Epithelial cell of prostate (primary cell): ENCODE data around the gene XIRP2.

Experiments
- DNase-seq: peaks from one replicate; pipeline ENCODE4 v3.0.0-alpha.2; 2011; ENCODE audit warnings: low read depth, low spot score
- H3K27ac ChIP-seq: fragments of 450-650 bp; 2 replicates; pipeline ENCODE4 v1.5.1; 2017; ENCODE audit warnings: mild to moderate bottlenecking

XIRP2 gene

DNA sequence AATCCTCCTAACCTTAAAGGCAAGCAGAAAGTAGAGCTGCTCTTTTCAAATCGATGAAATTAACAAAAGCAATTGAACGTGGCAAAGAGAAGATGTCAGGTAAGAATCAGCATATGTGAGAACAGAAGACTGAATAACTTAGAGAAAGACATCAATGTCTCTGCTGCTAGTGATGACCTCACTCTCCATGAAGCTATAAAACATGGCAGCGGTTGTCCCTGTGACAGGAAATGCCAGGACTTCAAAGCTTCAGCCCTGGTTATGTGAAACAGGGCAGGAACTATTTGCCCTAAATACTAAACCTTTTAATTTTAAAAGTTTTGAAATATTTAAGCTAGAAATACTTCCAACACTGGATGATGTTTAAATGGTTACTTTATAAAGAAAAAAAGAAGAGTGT is 383.7 kb downstream of the XIRP2 start:
- no peak for DNase-seq
- H3K27ac ChIP-seq = no peak overlapping the region

DNA sequence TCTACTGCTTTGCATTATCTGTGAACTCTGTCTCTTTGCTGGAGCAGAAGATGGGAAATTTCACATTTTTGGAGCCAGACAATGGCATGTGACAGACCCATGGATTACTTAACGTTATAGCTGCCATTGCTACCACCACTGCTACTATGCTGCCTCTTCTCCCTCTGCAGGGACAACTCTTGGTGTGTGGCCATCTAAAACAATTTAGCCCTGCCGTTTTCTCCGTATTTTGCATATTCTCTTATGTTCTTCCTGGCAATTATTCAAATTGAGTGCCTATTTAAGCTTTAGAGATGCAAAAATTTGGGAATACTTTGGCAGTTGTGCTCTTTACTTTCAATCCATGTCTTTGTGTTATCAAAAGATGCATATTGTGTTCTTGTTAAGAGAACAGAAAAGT is 386.8 kb downstream of the XIRP2 start:
- no peak for DNase-seq
- no peak overlapping the region for H3K27ac ChIP-seq

DNA sequence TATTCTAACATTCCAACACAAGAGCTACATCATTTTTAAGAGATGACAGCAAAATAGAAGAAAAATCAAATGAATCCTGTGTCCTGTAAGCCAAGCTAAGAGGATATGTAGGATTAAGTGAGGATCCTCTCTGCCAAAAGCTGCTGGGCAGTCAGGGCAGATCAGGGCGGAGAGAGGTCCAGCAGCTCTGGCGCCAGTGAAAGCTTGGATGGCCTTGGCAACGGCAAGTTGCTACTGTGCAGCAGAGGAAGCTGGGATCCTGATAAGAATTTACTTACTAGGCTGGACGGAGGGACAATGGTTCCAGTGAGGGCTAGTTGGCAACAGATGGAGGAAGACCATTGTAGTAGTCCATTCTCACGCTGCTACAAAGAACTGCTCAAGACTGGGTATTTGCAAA is 391.5 kb downstream of the XIRP2 start:
- H3K27ac ChIP-seq = no peak overlapping the region
- no peak for DNase-seq

DNA sequence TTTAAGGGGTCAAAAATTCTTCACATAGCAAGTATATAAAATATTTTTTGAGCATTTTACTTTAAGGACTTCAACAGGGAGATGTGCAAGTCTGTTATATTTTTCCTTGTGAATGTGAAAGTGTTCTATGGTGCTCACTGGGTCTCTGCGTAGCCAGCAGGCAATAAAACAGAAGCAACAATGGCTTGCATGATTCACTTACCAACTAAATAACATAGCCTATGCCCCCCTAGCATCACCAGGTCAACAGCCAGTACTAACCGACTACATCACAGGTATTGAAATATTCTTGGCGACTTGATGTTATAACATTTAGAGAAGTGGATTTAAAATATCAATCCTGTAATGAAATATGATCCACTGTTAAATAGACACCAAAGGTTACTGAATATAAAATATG is 398.9 kb downstream of the XIRP2 start:
- H3K27ac ChIP-seq = no peak overlapping the region
- DNase-seq = no peak

DNA sequence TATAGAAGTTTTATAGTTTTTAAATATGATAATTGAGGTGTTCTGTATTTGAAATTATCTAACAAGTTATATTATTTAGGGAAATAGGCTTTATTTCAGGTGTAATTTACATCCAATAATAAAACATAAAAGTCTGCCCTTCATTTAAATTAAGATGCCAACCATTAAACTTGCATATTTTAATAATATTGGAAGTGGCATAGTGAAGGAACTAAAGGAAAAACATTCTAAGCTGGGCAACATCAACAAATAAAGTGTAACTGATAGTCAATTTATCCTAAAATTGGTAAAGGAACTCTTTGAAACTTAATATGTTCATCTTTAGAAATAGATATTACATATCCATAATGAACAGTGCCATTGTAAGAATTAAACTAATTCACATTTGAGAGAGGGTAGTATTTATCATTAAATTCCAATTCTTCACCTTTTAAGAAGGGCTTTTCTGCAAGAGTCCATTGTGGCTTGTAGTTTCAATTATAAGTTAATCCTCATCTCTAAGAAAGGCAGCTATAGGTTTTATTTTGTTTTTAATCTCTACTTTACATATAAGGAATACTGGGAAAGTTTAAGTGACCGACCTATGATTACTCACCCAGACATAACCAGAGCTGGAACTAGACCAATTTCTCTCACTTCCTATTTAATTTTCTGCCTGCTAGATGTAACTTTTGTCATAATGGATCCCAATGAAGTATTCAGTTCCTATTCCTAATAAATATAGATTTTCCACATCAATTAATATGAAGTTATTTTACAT is 401.6 kb downstream of the XIRP2 start:
- DNase-seq = no peak
- H3K27ac ChIP-seq = no peak overlapping the region

DNA sequence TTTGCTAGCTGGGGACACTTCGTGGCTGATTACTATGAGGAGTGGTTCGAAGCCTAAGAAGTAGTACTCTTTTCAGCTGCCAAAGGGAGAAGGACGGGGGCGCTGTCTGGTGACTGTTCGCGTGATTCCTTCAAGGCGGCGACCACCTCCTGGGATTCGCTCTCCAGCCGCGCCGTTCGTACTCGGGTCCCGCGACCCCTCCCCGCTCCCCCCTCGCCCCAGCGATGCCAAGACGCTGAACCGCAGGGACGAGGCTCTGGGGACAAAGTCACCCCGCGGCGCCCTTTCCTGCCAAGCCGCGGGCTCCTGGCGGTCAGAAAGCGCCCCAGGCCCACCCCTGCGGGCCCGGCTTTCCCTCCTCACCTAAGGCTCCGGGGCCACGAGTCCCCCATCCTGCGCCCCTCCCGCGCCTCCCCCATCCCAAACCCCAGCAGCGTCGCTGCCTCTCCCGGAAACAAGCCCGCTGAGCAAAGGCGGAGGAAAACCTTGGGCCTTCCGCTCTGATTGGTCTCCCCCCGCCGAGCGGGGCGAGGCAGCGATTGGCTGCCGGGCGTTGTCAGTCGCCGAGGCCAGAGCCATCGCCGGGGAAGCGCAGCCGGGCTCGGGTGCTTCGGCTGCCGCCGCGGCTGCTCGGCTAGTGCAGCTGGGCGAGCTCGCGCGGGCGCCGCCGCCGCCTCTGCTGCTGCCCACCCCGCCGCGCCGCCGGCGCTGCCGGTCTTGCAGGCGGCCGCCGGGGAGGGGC is 404.3 kb downstream of the XIRP2 start, which contains the start of gene B3GALT1:
TSS of gene B3GALT1 (plus strand) at position 572 of the 742 bp plus-strand sequence.
- no peak within 1 kb of the TSS for H3K27ac ChIP-seq

DNA sequence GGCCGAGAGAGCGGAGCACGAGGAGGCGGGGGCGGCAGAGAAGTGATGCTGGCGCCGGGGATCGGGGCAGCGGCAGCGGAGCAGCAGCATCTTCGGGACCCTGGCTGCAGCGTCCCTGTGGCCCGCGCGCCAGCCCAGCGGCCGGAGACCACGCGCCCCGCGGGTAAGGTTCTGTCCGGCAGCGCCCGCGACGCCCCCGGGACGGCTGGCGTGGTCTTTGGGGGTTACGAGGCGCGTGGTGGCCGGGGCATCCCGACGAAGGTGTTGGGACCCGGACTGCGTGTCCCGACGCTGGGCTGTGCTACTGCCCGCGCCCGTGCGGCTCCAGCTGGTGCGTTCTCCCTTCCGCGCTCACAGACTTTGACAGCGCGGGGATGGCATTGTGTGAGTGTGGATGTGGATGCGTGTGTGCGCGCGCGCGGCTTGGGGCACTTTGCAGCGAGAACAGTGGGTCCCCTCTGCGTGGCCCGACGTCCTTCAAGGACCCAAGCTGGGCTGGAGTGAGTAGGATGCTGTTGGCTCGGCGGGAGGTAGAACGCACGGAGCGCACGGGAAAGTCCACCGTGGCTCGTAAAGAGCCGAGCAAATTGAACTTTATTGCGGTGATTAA is 405.0 kb downstream of the XIRP2 start:
- H3K27ac ChIP-seq = no peak overlapping the region

More for the DNA sequence above, 404.3 kb downstream of the XIRP2 start, which contains the start of gene B3GALT1:
- peak; percentile 41 for DNase-seq

DNA sequence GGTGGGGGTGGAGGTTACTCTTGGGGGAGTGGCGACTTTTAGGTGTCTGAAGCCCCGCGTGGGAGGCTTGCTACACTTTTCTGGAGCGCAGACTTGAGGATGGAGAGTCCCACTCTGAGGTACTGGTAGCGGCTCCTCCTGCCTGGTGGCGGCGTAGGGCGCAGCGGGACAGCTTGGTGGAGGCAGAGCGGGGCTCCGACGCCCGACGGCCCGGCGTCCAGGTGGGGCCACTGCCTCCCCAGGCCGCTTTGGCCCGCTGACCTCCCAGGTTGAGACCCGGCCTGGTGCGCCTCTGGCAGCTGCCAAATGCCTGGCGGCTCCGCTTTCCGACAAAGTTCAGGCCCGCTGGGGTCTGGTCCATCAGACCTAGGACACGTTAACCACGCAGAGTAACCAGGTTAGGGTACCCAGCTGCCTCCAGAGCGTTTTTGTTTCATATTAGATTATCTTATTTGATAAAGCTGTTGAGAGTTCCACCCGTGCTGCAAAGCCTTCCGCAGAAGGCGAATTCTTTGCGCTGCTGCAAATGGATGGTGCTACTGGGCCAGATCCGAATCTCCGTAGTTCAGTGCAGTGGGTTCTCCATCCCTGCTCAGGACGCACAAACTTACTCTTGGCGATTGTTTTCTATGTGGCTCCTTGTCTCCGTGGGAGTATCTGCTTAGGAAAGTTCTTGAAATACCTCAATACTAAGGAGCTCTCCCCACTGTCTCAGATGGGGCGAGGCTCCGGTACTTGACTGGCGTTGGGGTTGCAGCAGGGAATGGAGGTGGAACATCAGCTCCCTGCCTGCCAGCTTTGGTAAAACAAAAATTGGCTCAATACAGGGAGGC is 405.9 kb downstream of the XIRP2 start:
- DNase-seq = no peak
- no peak overlapping the region for H3K27ac ChIP-seq

More for the DNA sequence above, 405.0 kb downstream of the XIRP2 start:
- DNase-seq = no peak

DNA sequence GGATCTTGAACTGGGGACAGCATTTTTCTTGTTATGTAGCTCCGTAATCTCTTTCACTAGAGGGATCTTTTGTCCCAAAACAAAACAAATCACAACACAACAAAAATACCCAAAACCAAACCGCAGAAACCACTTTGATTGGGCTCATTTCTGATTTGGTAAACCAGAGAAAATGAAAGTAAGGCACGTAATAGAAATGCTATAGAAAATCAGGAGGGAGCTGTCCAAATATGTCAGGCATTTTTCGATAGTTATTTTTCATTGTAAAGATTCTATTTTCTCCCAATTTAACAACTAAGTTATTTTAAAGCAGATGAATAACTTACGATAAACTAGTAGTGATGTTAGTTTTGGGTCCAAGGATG is 406.5 kb downstream of the XIRP2 start:
- DNase-seq = no peak
- no peak overlapping the region for H3K27ac ChIP-seq

DNA sequence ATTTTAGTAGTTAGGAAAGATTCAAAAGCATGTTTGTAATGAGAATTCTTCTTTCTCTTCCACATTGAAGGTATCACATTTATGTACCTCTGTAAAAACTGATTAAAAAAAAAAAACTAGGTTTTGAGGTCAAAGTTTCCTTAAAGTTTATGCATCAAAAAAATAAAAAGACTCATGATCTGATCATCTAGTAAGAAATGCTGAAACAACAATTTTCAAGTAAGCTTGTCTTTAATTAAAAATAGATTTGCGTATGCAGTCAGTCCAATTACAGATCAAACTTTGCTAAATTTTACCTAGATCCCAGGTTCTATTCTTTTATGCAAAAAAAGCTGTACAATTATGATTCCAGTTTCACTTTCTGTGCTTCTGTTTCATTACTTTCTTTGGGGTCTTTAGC is 409.0 kb downstream of the XIRP2 start:
- no peak for DNase-seq
- no peak overlapping the region for H3K27ac ChIP-seq

DNA sequence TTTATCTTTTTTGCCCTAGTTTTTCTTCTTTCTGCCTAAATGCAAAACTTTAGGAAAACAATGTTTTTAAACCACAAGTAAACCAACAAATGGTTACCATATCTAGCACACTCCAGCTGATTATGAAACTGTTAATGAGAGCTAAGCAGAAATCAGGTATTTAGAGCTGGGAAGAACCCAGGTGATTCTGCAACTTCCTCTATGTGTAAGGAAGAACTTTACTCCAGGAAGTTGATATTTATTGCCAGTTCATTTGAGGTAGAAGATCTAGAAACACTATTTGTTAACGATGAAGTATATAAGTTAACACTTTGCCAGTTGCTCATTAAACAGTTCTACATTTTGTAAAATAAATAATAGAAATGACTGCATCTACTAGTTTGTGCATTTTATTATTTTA is 409.7 kb downstream of the XIRP2 start:
- H3K27ac ChIP-seq = no peak overlapping the region
- no peak for DNase-seq
